Measurements from ENCODE around the gene SDR42E1. TPM values are rescaled to one million over a fixed set of nuclear protein-coding genes. Genes with fewer than 3 reads are reported as not detected.

SDR42E1 gene
- total and polyA plus RNA-seq, 2 of the 8 experiments (the other 6 are each of a cell fraction or from before 2014, with no cell fraction given), result 0.03 TPM; not detected in 1

DNA sequence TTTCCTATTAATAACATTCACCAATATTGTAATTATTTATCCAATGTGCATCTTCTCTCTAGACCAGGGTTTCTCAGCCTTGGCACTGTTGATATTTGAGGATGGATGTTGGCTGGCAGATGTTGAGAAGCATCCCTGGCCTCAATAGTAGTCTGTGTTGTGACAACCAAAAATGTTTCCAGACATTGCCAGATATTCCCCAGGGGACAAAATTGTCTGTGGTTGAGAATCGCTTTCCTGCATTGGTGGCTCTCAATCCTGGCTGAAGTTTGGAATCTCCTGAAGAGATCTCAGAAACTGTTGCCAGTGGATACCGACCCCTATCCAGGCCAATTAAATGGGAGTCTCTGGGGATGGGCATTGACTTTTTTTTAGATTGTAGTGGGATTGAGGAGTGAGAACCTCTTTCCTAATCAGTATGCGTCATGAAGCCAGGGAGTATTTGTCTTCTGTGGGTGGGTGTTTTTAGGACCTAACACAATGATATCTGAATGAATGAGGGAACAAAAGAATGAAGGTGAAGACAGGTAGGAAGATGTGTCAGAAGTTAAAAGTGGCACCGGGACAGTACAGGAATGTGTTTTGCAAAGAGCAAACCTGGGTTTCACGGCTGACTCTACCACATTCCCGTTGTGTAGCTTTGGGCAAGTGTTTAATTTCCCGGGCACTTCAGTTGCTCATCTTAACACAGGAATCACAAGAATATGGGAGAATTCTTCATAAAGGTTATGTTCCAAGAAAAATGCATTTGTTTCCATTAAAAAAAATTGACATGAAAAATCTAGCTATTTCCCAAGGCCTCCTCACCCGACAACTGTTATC, 48.1 kb upstream of the SDR42E1 start:
- no peak overlapping the region for H2AFZ ChIP-seq (ENCODE audit: low read length)
- no peak for DNase-seq (ENCODE audit: low read depth in 1 of 2, low spot score in 2 of 2)
- no peaks in the 10 kb centered on the region for H3K79me1 ChIP-seq (ENCODE audit: low read depth, low read length)
- H3K9ac ChIP-seq (replicated peaks in 1 of 4; ENCODE audit: extremely low read depth in 1 of 4, low read depth in 3 of 4, low read length in 3 of 4), result no peak overlapping the region
- H3K56ac ChIP-seq (replicated peaks; ENCODE audit: insufficient read length, low read depth, low read length), result no peak overlapping the region
- no peak overlapping the region for H3K27ac ChIP-seq (ENCODE audit: low read depth, low read length)
- WGBS, 2 experiments (ENCODE audit: extremely low coverage in 1 of 2, insufficient coverage in 1 of 2, insufficient read length in 1 of 2, insufficient replicate concordance in 2 of 2, low coverage in 1 of 2, low lambda C conversion rate in 2 of 2, missing lambda C conversion rate in 1 of 2), result 91% methylated on average over 8 of the region's 8 CpGs; no CpG with 5 or more reads in 1 of the 2 experiments
- TF ChIP-seq KDM1A (IDR thresholded peaks at IDR 0.05; ENCODE audit: borderline replicate concordance, low read length) (no peak), BCL11A (IDR thresholded peaks at IDR 0.05; ENCODE audit: low read depth in 2 of 2, low read length in 2 of 2) (no peak), ATF3 (IDR thresholded peaks at IDR 0.05; ENCODE audit: insufficient read depth, low read depth, low read length) (no peak)
- H2AK5ac ChIP-seq (ENCODE audit: low read depth, low read length), result no peak overlapping the region
- H3K27me3 ChIP-seq (replicated peaks in 1 of 4; ENCODE audit: control insufficient read depth in 3 of 4, extremely low read depth in 1 of 4, insufficient read depth in 3 of 4, low read length in 3 of 4), result peaks cover 0 to 1% (median 0%) of the 10 kb centered on the region in 4 experiments; a peak in 1 of 7 replicates
- H2BK12ac ChIP-seq (ENCODE audit: low read depth, low read length), result no peak overlapping the region
- H3K4me2 ChIP-seq (ENCODE audit: insufficient read depth in 1 of 2, low read depth in 2 of 2, low read length in 2 of 2), result no peak overlapping the region
- H3K23me2 ChIP-seq (ENCODE audit: low read depth, low read length), result no peaks in the 10 kb centered on the region
- ChIA-PET CTCF (ENCODE audit: partially characterized antibody) (interaction anchor here (0.7 to 4.2 kb wide), 10 partner anchors 8 to 196 kb away, joined by 3 to 38 read pairs (median 8); no protein-coding TSS in a partner anchor), POLR2A (ENCODE audit: partially characterized antibody) (interaction anchor here (1.1 kb wide), 1 partner anchor 9 kb away, joined by 3 read pairs; no protein-coding TSS in a partner anchor)
- no peaks in the 10 kb centered on the region for H4K20me1 ChIP-seq (replicated peaks in 1 of 2; ENCODE audit: control insufficient read depth in 1 of 2, insufficient read depth in 2 of 2, low read length in 2 of 2)
- H2BK20ac ChIP-seq (ENCODE audit: low read length), result no peak overlapping the region
- no peak overlapping the region for H4K5ac ChIP-seq (ENCODE audit: insufficient read length, low read depth, low read length)
- H2BK120ac ChIP-seq (replicated peaks; ENCODE audit: low read depth, low read length), result no peak overlapping the region
- H3K18ac ChIP-seq (ENCODE audit: extremely low read depth, low read length), result no peak overlapping the region
- H4K8ac ChIP-seq (ENCODE audit: extremely low read depth, insufficient read depth, low read length), result no peak overlapping the region
- no peaks in the 10 kb centered on the region for H3K36me3 ChIP-seq (ENCODE audit: control insufficient read depth in 2 of 4, insufficient read depth in 4 of 4, low read length in 3 of 4)
- H3K4ac ChIP-seq (replicated peaks; ENCODE audit: insufficient read length, low read depth, low read length), result no peak overlapping the region
- no peak for FAIRE-seq
- H3K14ac ChIP-seq (ENCODE audit: insufficient read length), result no peak overlapping the region
- no peak overlapping the region for H2BK5ac ChIP-seq (ENCODE audit: low read depth, low read length)
- H3K4me3 ChIP-seq (ENCODE audit: extremely low read depth in 1 of 4, insufficient read depth in 2 of 4, low read depth in 3 of 4, low read length in 4 of 4), result no peak overlapping the region
- no peak overlapping the region for H4K91ac ChIP-seq (replicated peaks; ENCODE audit: insufficient read length, low read length)
- H2BK15ac ChIP-seq (ENCODE audit: low read length), result no peak overlapping the region
- H3K9me3 ChIP-seq (ENCODE audit: insufficient read depth in 2 of 2, low read depth in 1 of 2, low read length in 1 of 2), result no peaks in the 10 kb centered on the region
- no peaks in the 10 kb centered on the region for H3K4me1 ChIP-seq (replicated peaks in 1 of 4; ENCODE audit: control insufficient read depth in 3 of 4, insufficient read depth in 4 of 4, low read length in 3 of 4)
- no peaks in the 10 kb centered on the region for H3K79me2 ChIP-seq (ENCODE audit: control insufficient read depth in 1 of 2, insufficient read depth in 2 of 2, low read length in 2 of 2)
- no peak overlapping the region for H3K23ac ChIP-seq (ENCODE audit: insufficient read length)

Measured in H1 (cell line).